ENCODE data around the gene ADAMTS2. TPM values are rescaled to one million over a fixed set of nuclear protein-coding genes. Genes with fewer than 3 reads are reported as not detected.

Gene ADAMTS2
- total RNA-seq, 1 donor from 2014 or later: 3.6 TPM

DNA sequence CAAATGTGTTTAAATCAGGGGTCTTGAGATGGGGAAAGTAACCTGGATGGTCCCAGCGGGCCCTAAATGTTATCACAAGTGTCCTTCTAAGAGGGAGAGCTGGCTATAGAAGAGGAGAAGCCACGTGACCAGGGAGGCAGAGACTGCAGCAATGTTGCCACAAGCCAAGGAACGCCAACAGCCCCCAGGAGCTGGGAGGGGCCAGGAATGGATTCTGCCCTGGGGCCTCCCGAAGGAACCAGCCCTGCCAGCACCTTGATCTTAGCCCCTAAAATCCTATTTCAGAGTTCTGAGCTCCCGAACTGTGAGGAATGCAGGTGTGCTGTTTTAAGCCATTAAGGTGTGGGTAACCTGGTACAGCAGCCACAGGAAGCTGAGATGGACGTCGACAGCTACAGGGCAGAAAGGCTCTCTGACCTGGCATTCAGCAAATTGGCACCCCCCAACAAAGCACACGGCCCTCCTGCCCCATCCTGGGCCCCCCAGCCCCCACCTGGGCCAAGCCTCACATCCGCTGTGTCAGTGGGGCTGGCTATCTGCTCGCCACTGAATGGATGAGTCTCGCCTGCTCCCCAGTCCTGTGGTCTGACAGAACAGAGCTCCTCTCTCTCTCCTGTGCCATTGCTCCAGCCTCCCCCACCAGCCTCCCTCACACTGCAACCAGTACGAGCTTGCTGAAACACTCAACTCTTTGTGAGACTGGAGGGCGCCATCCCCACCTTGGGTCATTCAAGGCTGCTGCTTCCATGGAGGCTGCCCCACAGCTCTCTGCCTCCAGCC lies 78.8 kb downstream of the ADAMTS2 start:
- ATAC-seq (ENCODE audit: poor library complexity) (no peak), DNase-seq (peak; percentile 39)
- intact Hi-C loops (cut with DNase I): no loop called here

DNA sequence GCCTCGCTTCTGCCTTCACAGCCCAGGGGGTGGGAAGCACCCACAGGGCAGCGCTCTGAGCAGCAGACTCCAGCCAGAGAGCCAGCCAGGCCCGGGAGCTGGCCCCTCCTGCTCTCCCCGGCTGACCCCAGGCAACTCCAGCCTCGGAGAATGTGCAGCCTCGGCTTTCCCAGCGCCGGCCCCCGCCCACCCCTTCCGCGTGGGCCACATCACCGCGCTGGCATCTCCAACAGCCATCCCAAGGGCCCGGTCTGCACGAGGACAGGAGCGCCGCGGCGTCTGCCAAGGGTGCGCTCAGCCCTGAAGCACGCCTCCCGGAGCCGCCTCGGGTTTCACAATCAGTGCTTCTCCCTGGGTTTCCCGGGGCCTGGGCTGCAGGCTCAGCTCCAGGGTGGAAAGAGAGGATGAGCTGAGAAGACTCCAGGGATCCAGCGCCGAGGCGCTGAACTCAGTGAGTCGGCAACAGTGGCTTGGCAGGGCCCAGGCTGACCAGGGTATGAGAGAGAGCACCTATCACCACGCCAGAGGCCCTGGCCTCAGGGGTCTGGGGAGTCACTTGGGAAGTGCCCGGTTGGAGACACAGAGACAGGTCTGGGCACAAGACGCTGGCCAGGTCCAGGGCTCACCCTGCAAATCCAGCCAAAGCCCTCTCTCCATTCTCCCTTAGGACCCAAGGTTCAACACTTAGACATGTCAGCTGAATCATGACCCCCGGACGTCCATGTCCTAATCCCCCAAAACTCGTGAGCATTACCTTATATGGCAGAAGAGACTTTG lies 79.6 kb downstream of the ADAMTS2 start:
- intact Hi-C loops (cut with DNase I): no loop called here
- peak; percentile 94 for ATAC-seq (ENCODE audit: poor library complexity)

DNA sequence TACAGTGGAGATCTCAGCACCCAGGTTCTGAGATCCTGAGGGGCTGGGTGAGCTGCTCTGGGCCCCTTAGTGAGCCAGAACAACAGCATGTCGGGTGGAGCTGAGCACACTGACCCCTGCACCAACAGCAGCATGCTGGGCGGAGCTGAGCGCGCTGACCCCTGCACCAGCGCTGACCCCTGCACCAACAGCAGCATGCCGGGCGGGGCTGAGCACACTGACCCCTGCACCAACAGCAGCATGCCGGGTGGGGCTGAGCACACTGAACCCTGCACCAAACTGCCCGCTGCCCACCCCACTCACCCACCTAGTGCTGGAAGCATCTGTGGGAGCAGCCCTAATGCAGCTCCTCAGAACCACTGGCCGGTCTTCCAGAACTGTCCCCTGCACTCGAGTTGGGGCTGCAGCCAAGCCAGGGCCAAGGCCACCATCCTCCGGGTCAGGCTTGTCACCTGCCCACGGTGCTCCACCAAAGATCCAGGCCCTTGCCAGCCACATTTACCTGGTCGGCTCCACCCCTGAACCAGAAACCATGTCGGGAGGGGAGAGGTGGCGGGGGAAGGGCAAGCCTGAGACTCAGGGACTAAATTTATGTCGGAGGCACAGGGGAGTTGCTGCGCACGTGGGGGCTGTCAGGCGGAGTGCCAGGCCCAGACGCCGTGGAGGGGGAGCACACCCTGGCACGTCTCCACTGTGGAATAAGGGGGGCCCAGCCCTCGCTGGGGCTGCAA lies 80.3 kb downstream of the ADAMTS2 start:
- DNase-seq (no peak), ATAC-seq (ENCODE audit: poor library complexity) (no peak)
- intact Hi-C loops (cut with DNase I): no loop called here

More for the DNA sequence above, 79.6 kb downstream of the ADAMTS2 start:
- peak; percentile 96 for DNase-seq

GRCh38 chr5:179264053-179264782 lies 81.0 kb downstream of the ADAMTS2 start:
- intact Hi-C loops (cut with DNase I): no loop called here
- no peak for ATAC-seq (ENCODE audit: poor library complexity)
- peak; percentile 20 for DNase-seq

GRCh38 chr5:179263391-179264052 lies 81.7 kb downstream of the ADAMTS2 start:
- no peak for ATAC-seq (ENCODE audit: poor library complexity)
- DNase-seq: peak; percentile 39
- intact Hi-C loops (cut with DNase I): no loop called here

DNA sequence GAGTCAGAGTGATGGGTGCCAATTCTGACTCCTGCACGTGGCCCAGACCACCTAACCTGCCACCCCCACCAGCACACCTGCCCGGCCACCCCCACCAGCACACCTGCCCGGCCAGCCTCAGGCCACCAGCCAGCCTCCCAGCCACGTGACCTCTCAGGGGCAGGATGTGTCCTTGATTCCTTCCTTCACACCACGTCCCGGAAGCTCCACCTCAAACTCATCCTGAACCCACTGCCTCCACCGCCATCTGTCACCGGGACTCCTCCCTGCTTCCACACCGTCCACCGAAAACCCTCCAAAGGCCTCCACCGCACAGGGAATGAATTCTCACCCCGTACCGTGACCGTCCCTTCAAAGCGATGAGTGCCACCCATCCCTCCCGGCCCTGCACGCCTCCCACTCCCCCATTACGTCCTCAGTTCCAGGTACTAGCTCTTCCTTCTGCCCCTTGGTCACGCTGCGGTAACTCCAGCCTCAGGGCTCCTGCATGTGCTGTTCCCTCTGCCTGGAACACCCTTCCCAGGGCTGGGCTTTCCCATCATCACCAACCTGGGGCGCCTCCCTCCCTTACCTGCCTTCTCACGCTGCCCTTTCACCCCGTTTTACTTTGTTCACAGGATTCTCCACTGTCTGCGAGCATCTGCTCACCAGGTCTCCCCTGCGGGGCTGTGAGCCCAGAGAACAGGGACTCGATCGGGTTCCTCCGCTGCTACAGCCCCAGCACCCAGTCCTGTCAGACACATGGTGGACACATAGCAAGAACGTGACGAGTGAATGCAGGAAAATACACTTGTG lies 82.9 kb downstream of the ADAMTS2 start:
- ATAC-seq (ENCODE audit: poor library complexity): no peak
- peak; percentile 34 for DNase-seq
- intact Hi-C loops (cut with DNase I): no loop called here

DNA sequence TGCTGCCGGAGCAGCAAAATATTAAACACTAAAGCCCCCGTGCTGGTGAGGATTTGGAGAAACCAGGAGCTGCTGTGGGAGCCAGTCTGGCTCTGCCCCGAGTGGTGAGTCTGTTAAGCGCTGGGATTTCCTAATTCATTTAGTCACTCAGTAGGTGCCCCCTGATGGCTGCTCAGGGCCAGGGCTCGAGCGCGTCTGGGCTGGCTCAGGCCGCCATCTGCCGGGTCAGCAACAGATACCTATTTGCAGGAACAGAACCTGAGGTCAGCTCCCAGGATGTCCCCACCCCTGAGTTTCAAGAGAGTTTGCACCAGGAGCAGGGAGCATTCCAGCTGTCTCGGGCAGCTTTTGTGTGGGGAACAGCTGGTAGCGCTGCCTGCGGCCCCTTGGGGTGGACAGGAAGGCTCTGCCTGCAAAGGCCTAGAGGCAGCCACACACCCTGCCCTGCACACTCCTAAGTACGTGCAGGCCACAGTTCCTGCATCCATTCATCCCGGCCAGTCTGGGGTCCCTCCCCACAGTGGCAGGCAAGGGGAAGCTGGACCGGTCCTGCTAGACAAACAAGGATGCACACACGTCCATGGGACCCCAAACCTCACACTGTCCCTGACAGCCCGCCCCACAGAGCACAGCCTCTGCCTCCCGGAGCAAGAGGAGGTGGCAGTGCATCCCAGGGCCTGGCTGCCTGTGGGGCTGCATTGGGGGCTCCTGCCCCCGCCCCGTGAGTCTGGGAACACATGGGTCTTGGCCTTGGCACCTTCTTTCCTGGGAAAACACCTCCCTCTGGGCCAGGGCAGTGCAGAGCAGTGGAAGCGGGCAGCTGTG lies 83.7 kb downstream of the ADAMTS2 start:
- ATAC-seq (ENCODE audit: poor library complexity) (no peak), DNase-seq (peak; percentile 48)
- intact Hi-C loops (cut with DNase I): no loop called here

- ATAC-seq (ENCODE audit: poor library complexity): no peak
- intact Hi-C loops (cut with DNase I): no loop called here
- DNase-seq: peak; percentile 30
Measured at GRCh38 chr5:179260324-179261070, 84.8 kb downstream of the ADAMTS2 start.

DNA sequence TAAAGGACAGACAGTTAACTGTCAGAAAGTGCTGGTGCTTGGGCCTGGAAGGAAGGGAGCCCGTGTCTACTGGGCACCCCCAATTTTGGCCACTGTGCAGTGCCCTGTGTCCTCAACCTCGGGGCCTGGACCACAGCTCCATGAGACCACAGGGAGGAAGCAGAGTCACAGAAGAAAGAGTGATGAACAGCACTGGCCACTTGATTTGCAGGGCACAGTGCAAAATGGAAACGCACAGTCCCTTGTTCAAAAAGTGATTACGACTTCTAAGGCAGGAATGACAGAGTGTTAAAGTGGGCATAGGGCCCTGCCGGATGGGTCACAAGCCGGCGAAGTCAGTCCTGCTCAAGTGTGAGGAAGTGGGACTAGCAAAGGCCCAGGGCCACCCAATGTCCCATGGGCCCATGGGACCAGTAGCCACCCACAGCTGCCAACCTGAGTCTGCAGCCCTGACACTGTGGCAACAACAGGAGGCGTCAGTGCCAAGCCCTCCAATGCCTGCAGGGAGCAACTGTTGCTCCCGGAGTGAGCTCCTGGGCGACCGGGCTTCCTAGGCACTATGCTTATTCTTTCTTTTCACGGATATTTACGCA lies 85.4 kb downstream of the ADAMTS2 start:
- ATAC-seq (ENCODE audit: poor library complexity) (no peak), DNase-seq (peak; percentile 29)
- intact Hi-C loops (cut with DNase I): no loop called here

DNA sequence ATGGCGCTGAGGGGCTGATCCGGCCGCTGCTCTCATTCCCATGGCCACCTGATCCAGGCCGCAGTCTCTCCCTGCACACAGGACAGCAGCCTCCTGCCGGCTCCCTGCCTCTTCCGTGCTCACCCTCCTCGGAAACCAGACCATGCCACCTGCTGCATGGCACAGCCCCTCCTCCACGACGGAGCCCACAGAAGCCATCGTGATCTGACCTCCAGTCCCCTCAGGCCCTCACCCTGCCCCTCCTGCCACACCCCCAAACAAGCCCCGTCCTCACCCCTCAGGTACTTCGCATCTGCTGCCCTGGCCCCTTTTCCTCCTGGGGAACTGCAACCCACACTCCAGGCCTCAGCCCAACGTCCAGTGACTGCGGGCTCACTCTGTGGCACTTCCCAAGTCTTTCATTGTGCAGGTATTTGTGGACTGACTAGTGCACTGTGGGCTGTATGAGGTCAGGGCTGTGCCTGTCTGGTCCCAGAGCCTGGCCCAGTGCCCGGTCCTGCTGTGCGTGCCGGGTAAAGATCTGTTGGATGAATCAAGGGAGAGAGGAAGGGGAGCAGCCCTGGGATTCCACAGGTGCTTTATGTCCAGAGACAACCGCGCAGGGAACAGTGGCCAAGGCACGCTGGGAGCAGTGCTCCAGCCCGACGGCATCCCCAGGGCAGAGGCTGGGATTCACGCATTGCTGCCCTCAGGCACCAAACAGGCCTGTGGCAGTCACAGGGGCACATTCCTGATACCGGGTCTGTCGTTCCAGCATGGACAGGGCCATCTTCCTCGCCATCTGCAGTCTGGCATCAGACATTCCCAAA lies 86.1 kb downstream of the ADAMTS2 start:
- peak; percentile 72 for DNase-seq
- ATAC-seq (ENCODE audit: poor library complexity): peak; percentile 29
- intact Hi-C loops (cut with DNase I): no loop called here

- DNase-seq: peak; percentile 31
- intact Hi-C loops (cut with DNase I): no loop called here
Measured at GRCh38 chr5:179258001-179258921, 87.0 kb downstream of the ADAMTS2 start.

DNA sequence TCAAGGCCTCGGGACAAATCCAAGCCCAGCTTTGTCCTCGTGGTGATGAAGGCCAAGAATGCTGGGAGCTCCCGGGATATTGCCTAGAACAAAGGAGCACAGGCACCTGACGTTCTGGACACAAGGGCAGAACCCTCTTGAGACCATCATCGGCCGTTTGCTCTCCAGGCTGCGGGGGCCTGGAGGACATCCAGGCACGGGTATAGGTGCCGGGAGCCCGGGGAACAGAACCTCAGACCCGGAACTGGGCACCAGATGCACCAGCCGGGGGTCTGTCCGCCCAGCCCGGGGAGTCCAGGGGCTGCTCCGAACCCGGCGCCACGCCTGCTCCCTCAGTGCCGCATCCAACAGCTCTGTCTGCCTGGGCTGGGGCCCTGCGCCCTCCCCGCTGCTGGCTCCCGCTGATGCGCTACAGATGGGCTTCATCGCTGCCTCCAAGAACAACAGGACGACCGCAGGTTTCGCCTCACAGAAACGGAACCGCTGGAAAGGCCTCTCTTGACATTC lies 88.0 kb downstream of the ADAMTS2 start:
- intact Hi-C loops (cut with DNase I): no loop called here
- ATAC-seq (ENCODE audit: poor library complexity): peak; percentile 57
- DNase-seq: peak; percentile 60

More at GRCh38 chr5:179258001-179258921, 87.0 kb downstream of the ADAMTS2 start:
- no peak for ATAC-seq (ENCODE audit: poor library complexity)

DNA sequence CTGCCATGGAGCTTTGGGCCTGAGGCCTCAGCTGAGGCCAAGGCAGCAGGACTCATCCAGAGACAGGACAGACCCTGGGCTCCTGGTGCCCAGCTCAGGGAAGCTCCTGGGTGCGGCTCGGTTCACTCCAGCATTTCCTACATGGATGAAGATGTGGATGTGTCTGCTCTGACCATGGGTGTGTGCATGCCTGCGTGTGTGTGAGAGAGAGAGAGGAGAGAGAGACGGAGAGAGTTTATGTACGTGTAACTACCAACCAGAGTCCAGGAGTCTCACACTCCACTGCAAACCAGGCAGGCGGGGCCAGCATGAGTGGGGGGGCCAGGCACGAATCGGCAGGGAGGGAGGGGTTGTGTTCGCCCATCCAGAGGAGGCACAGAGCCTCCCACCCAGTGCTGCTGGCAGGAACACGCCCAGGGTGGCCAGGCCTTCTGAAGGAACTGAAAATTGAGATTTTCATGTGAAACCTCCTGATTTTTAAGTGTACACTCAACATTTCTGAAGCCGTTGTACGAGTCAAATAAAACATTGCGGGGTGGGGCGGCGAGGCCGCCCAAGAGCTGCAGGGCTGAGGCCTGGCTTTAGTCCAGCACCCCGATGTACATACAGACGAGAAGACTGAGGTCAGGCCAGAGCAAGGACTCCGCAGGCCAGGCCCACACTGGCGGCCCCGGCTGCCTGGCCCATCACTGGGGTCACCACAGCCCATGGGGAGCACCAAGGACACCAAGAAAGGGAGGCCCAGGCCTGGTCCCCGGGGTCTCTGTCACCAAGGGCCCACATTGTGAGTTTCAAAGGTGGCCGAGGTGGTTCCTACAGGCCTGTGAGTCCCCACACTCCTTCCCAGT lies 88.7 kb downstream of the ADAMTS2 start:
- DNase-seq (peak; percentile 34), ATAC-seq (ENCODE audit: poor library complexity) (no peak)
- intact Hi-C loops (cut with DNase I): no loop called here

All from Right ventricle myocardium superior (tissue), 1 donor.